Transverse colon (tissue), 4 donors: Measurements from ENCODE around the gene KCNAB2. TPM values are rescaled to one million over a fixed set of nuclear protein-coding genes. Genes with fewer than 3 reads are reported as not detected.

Experiments used
- DNase-seq: peaks from one replicate; pipeline ENCODE4 v3.0.0-alpha.2; 2019
- H3K27ac ChIP-seq, 4 donors: fragments of 200-600 bp; sonication (generic); 2 replicates each; pipeline ENCODE4 v1.5.1; 2016 to 2018; ENCODE audit warnings: inconsistent platforms in 4 of 4
- H3K27me3 ChIP-seq: fragments of 200-600 bp; sonication (generic); 2 replicates; pipeline ENCODE4 v1.5.1; 2017; ENCODE audit warnings: inconsistent platforms
- H3K36me3 ChIP-seq, 4 donors: fragments of 200-600 bp; sonication (generic); 2 replicates each; pipeline ENCODE4 v1.5.1; 2017 to 2019; ENCODE audit warnings: inconsistent platforms in 4 of 4
- H3K4me1 ChIP-seq, 4 donors: fragments of 200-600 bp; sonication (generic); 2 replicates each; pipeline ENCODE4 v1.5.1; 2017 to 2020; ENCODE audit warnings: inconsistent platforms in 4 of 4
- H3K4me3 ChIP-seq, 4 donors: fragments of 200-600 bp; sonication (generic); 1 replicate in 1 of 4; 2 replicates in 3 of 4; pipeline versions ENCODE4 v1.5.1 to v1.6.1; 2017 to 2019; ENCODE audit warnings: inconsistent platforms in 4 of 4
- H3K9me3 ChIP-seq, 2 donors: fragments of 200-600 bp; sonication (generic); 2 replicates each; pipeline ENCODE4 v1.5.1; 2017 to 2019; ENCODE audit warnings: inconsistent platforms in 2 of 2
- CTCF ChIP-seq, 5 experiments: fragments of 200-600 bp in 3 of 5; fragments of 450-650 bp in 2 of 5; sonication (generic) in 3 of 5; IDR thresholded peaks; 1 replicate in 2 of 5; 2 replicates in 3 of 5; pipeline ENCODE4 v1.5.1; 2016 to 2017; ENCODE audit warnings: antibody characterized with exemption in 5 of 5, inconsistent platforms in 3 of 5, mild to moderate bottlenecking in 2 of 5, moderate library complexity in 1 of 5
- EP300 ChIP-seq: sonication (generic); formaldehyde crosslinking; IDR thresholded peaks from one replicate; pipeline ENCODE4 v1.6.1; 2017; ENCODE audit warnings: antibody characterized with exemption, low read depth
- POLR2A ChIP-seq: fragments of 450-650 bp; IDR thresholded peaks from one replicate; pipeline ENCODE4 v1.6.1; 2016; ENCODE audit warnings: antibody characterized with exemption, mild to moderate bottlenecking, moderate library complexity
- POLR2AphosphoS5 ChIP-seq, 3 donors: sonication (generic); formaldehyde crosslinking; IDR thresholded peaks; one replicate each; pipeline ENCODE4 v1.6.1; 2016; ENCODE audit warnings: antibody characterized with exemption in 3 of 3
- WGBS, 2 donors: methylation state at CpG; one replicate each; pipeline ENCODE4 v1.1.5; 2018; ENCODE audit warnings: low coverage in 1 of 2; 5-methylcytosine and 5-hydroxymethylcytosine counted together
- in situ Hi-C, 4 donors: fragments of 200-750 bp; cut with MboI; loops; one replicate each; pipeline versions ENCODE4 v1.15.0 to v1.15.1; 2017; ENCODE audit warnings: low sequenced_read_pairs in 3 of 4, low pct_ligation_motif_present in 1 of 4, low pct_unique_long_range_greater_than_20kb in 1 of 4
- intact Hi-C: fragments of 100-400 bp; cut with DNase I; formaldehyde crosslinking; loops from one replicate; pipeline ENCODE4 v1.15.1; 2023; ENCODE audit warnings: low total_unique reads
- total RNA-seq, 4 donors: library from RNA; depleted of rRNA; stranded (reverse); fragments of >200 nt; gene quantifications; one replicate each; pipeline ENCODE4 v1.1.0, GENCODE V29; 2016

The KCNAB2 gene
- total RNA-seq, 4 donors from 2014 or later = 1.00 to 25.4 (median 7.9) TPM

- in situ Hi-C loops = no loop called here
Measured at GRCh38 chr1:6083801-6084446, 38.2 kb downstream of the KCNAB2 start.

GRCh38 chr1:6084781-6085495 lies 39.2 kb downstream of the KCNAB2 start:
- Histone ChIP-seq H3K4me1 (peaks cover 0 to 20% (median 0%) of the 10 kb centered on the region in 4 donors), H3K4me3 (no peak overlapping the region), H3K27ac (no peak overlapping the region), H3K9me3 (no peaks in the 10 kb centered on the region), H3K36me3 (no peaks in the 10 kb centered on the region), H3K27me3 (no peaks in the 10 kb centered on the region)
- intact Hi-C loops = no loop called here
- no peak for DNase-seq
- WGBS, 2 donors = 92 to 93% methylated on average over 8 to 18 of the region's 18 CpGs
- TF ChIP-seq CTCF (IDR thresholded peaks at IDR 0.05) = no peak
- no peak for TF ChIP-seq POLR2A
- TF ChIP-seq POLR2AphosphoS5 (IDR thresholded peaks at IDR 0.05) = no peak
- no peak for TF ChIP-seq EP300
- in situ Hi-C loops = no loop called here

More at GRCh38 chr1:6083801-6084446, 38.2 kb downstream of the KCNAB2 start:
- 50 to 78% methylated on average over 2 to 11 of the region's 12 CpGs for WGBS, 2 donors
- H3K4me3 ChIP-seq = no peak overlapping the region
- peaks cover 0 to 20% (median 0%) of the 10 kb centered on the region in 4 donors for H3K4me1 ChIP-seq
- no peaks in the 10 kb centered on the region for H3K9me3 ChIP-seq
- no peak for DNase-seq
- H3K27me3 ChIP-seq = no peaks in the 10 kb centered on the region
- TF ChIP-seq POLR2A (no peak), CTCF (IDR thresholded peaks at IDR 0.05) (no peak), EP300 (no peak), POLR2AphosphoS5 (IDR thresholded peaks at IDR 0.05) (no peak)
- H3K36me3 ChIP-seq = no peaks in the 10 kb centered on the region
- intact Hi-C loops = no loop called here
- H3K27ac ChIP-seq = peak overlapping the region in 1 of 4 donors; percentile 34

- in situ Hi-C loops = no loop called here
- no peak for DNase-seq
- no peak overlapping the region for H3K4me3 ChIP-seq
- no peak for TF ChIP-seq EP300
- no peak for TF ChIP-seq POLR2A
- TF ChIP-seq POLR2AphosphoS5 (IDR thresholded peaks at IDR 0.05) = no peak
- TF ChIP-seq CTCF (IDR thresholded peaks at IDR 0.05) = no peak
- no peaks in the 10 kb centered on the region for H3K27me3 ChIP-seq
- 92% methylated on average over 7 of the region's 13 CpGs; no CpG with 5 or more reads in 1 of the 2 donors for WGBS, 2 donors
- no peaks in the 10 kb centered on the region for H3K36me3 ChIP-seq
- H3K9me3 ChIP-seq = no peaks in the 10 kb centered on the region
- no peak overlapping the region for H3K27ac ChIP-seq
- intact Hi-C loops = no loop called here
- H3K4me1 ChIP-seq = peaks cover 0 to 20% (median 0%) of the 10 kb centered on the region in 4 donors
Measured at GRCh38 chr1:6085666-6086065, 40.0 kb downstream of the KCNAB2 start.

- H3K36me3 ChIP-seq = no peaks in the 10 kb centered on the region
- no peak overlapping the region for H3K4me3 ChIP-seq
- H3K4me1 ChIP-seq = peaks cover 0 to 20% (median 0%) of the 10 kb centered on the region in 4 donors
- intact Hi-C loops (no loop called here), in situ Hi-C loops (no loop called here)
- no peaks in the 10 kb centered on the region for H3K27me3 ChIP-seq
- no peak for DNase-seq
- 86% methylated on average over 13 of the region's 13 CpGs; no CpG with 5 or more reads in 1 of the 2 donors for WGBS, 2 donors
- H3K9me3 ChIP-seq = no peaks in the 10 kb centered on the region
- H3K27ac ChIP-seq = no peak overlapping the region
- TF ChIP-seq EP300 (no peak), POLR2AphosphoS5 (IDR thresholded peaks at IDR 0.05) (no peak), POLR2A (no peak), CTCF (IDR thresholded peaks at IDR 0.05) (no peak)
Measured at GRCh38 chr1:6086358-6086757, 40.7 kb downstream of the KCNAB2 start.
